Right lobe of liver (tissue), 4 donors: ENCODE data around the gene CENPF.

ENCODE experiments used
- POLR2A ChIP-seq: fragments of 450-650 bp; IDR thresholded peaks from one replicate; pipeline ENCODE4 v1.6.1; 2017; ENCODE audit warnings: antibody characterized with exemption, mild to moderate bottlenecking
- TF ChIP-seq, protein P1 (sequence below), 4 donors: fragments of 200-600 bp in 3 of 4; fragments of 450-650 bp in 1 of 4; IDR thresholded peaks; one replicate each; pipeline versions ENCODE4 v1.5.1 to v1.8.0; 2016 to 2022; ENCODE audit warnings: antibody characterized with exemption in 4 of 4, mild to moderate bottlenecking in 2 of 4
- donor health status: DM: no; HTN: no; CAD: no.
- donor health status: DM: no; HTN: no; CAD: no.
- donor health status: DM: no; HTN: yes; CAD: no.

- TF ChIP-seq, protein P1, sequence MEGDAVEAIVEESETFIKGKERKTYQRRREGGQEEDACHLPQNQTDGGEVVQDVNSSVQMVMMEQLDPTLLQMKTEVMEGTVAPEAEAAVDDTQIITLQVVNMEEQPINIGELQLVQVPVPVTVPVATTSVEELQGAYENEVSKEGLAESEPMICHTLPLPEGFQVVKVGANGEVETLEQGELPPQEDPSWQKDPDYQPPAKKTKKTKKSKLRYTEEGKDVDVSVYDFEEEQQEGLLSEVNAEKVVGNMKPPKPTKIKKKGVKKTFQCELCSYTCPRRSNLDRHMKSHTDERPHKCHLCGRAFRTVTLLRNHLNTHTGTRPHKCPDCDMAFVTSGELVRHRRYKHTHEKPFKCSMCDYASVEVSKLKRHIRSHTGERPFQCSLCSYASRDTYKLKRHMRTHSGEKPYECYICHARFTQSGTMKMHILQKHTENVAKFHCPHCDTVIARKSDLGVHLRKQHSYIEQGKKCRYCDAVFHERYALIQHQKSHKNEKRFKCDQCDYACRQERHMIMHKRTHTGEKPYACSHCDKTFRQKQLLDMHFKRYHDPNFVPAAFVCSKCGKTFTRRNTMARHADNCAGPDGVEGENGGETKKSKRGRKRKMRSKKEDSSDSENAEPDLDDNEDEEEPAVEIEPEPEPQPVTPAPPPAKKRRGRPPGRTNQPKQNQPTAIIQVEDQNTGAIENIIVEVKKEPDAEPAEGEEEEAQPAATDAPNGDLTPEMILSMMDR (IDR thresholded peaks at IDR 0.05) = no peak
- no peak for TF ChIP-seq POLR2A
Measured at GRCh38 chr1:214586621-214587020, 16.4 kb upstream of the CENPF start.
